K562 (cell line): ENCODE data around the gene CBFA2T3.

Experiments
- CTCF ChIP-seq, 3 experiments: IDR thresholded peaks in 2 of 3; conservative IDR thresholded peaks in 1 of 3; 2 replicates each; pipeline ENCODE4 v1.5.1; 2011 to 2012; ENCODE audit warnings: low read length in 3 of 3, mild to moderate bottlenecking in 3 of 3, control low read depth in 2 of 3, improper control_type of control experiment in 1 of 3, inconsistent platforms in 1 of 3, low read depth in 1 of 3, mixed read lengths in 1 of 3, moderate library complexity in 1 of 3; ENCODE audit not compliant: insufficient read depth in 2 of 3
- E2F5 ChIP-seq: sonication (generic); formaldehyde crosslinking; IDR thresholded peaks from 2 replicates; pipeline ENCODE4 v1.8.0; 2022; ENCODE audit warnings: mild to moderate bottlenecking, missing genetic modification reagents
- EP300 ChIP-seq: IDR thresholded peaks from 2 replicates; pipeline ENCODE4 v1.6.1; 2012; ENCODE audit warnings: low read length, improper control_type of control experiment
- ESRRB ChIP-seq: fragments of 250-450 bp; sonication (Bioruptor Pico); IDR thresholded peaks from 2 replicates; pipeline ENCODE4 v1.5.0; 2020; ENCODE audit warnings: mild to moderate bottlenecking, moderate library complexity, borderline replicate concordance
- EZH2 ChIP-seq: IDR thresholded peaks from 2 replicates; pipeline ENCODE4 v1.6.1; 2012; ENCODE audit warnings: low read depth, mild to moderate bottlenecking, inconsistent platforms, low read length, borderline replicate concordance
- MAX ChIP-seq: sonication (generic); formaldehyde crosslinking; IDR thresholded peaks from 2 replicates; pipeline ENCODE4 v1.9.0; 2022; ENCODE audit warnings: mild to moderate bottlenecking, missing genetic modification reagents
- MCM5 ChIP-seq: fragments of 450-650 bp; IDR thresholded peaks from 2 replicates; pipeline ENCODE4 v1.6.1; 2016; ENCODE audit warnings: low read depth
- NCOA1 ChIP-seq: fragments of 450-650 bp; IDR thresholded peaks from 2 replicates; pipeline ENCODE4 v1.6.1; 2016; ENCODE audit warnings: low read depth
- POLR2A ChIP-seq: fragments of 450-650 bp; conservative IDR thresholded peaks from 2 replicates; pipeline ENCODE4 v1.6.1; 2016
- TOE1 ChIP-seq, 2 experiments: fragments of 450-650 bp in 1 of 2; sonication (generic) in 1 of 2; formaldehyde crosslinking in 1 of 2; IDR thresholded peaks; 2 replicates each; pipeline versions ENCODE4 v1.7.1 to v1.8.0; 2016 to 2022; ENCODE audit warnings: borderline replicate concordance in 2 of 2, mild to moderate bottlenecking in 2 of 2, antibody characterized with exemption in 1 of 2, inconsistent platforms in 1 of 2, low read depth in 1 of 2, missing genetic modification reagents in 1 of 2, moderate library complexity in 1 of 2
- ZNF318 ChIP-seq, 2 experiments: fragments of 450-650 bp; IDR thresholded peaks; 2 replicates each; pipeline ENCODE4 v1.6.1; 2016; ENCODE audit warnings: mild to moderate bottlenecking in 2 of 2, borderline replicate concordance in 1 of 2, low read depth in 1 of 2, moderate library complexity in 1 of 2

GRCh38 chr16:88922114-88922825, 54.7 kb downstream of the CBFA2T3 start:
- TF ChIP-seq CTCF (IDR thresholded peaks at IDR 0.05 in 2 of 3, conservative IDR thresholded peaks at IDR 0.05 in 1 of 3; ENCODE audit: insufficient read depth in 2 of 3, low read depth in 1 of 3, low read length in 3 of 3) = no peak
- TF ChIP-seq ESRRB (CRISPR knock-in tag) = no peak
- TF ChIP-seq TOE1 (IDR thresholded peaks at IDR 0.05; ENCODE audit: borderline replicate concordance) = no peak
- TF ChIP-seq TOE1 (CRISPR knock-in tag; IDR thresholded peaks at IDR 0.05; ENCODE audit: borderline replicate concordance, low read depth) = no peak
- TF ChIP-seq E2F5 (CRISPR knock-in tag) = no peak
- TF ChIP-seq EP300 = no peak
- TF ChIP-seq MCM5 = no peak
- TF ChIP-seq EZH2 = no peak
- no peak for TF ChIP-seq MAX
- no peak for TF ChIP-seq POLR2A
- TF ChIP-seq NCOA1 = no peak
- TF ChIP-seq ZNF318 (IDR thresholded peaks at IDR 0.05; ENCODE audit: borderline replicate concordance in 1 of 2, low read depth in 1 of 2) = no peak
